ENCODE data around the gene NID1.

GRCh38 chr1:236102611-236103010 lies 37.7 kb upstream of the NID1 start:
- TF ChIP-seq, protein P1, sequence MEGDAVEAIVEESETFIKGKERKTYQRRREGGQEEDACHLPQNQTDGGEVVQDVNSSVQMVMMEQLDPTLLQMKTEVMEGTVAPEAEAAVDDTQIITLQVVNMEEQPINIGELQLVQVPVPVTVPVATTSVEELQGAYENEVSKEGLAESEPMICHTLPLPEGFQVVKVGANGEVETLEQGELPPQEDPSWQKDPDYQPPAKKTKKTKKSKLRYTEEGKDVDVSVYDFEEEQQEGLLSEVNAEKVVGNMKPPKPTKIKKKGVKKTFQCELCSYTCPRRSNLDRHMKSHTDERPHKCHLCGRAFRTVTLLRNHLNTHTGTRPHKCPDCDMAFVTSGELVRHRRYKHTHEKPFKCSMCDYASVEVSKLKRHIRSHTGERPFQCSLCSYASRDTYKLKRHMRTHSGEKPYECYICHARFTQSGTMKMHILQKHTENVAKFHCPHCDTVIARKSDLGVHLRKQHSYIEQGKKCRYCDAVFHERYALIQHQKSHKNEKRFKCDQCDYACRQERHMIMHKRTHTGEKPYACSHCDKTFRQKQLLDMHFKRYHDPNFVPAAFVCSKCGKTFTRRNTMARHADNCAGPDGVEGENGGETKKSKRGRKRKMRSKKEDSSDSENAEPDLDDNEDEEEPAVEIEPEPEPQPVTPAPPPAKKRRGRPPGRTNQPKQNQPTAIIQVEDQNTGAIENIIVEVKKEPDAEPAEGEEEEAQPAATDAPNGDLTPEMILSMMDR (IDR thresholded peaks at IDR 0.05): no peak
- no peak for TF ChIP-seq POLR2A (IDR thresholded peaks at IDR 0.05)
